Common myeloid progenitor, CD34-positive (primary cell): ENCODE data around the gene CACFD1. TPM values are rescaled to one million over a fixed set of nuclear protein-coding genes. Genes with fewer than 3 reads are reported as not detected.

Experiments used
- CTCF ChIA-PET: fragments of 350-600 bp; sonication (Branson Sonifier 250); formaldehyde crosslinking; loops from one replicate; lab custom pipeline; 2021; ENCODE audit warnings: antibody characterized with exemption; lab: Charles Lee
- POLR2A ChIA-PET: fragments of 350-600 bp; sonication (Branson Sonifier 250); formaldehyde crosslinking; loops from one replicate; lab custom pipeline; 2021; ENCODE audit warnings: antibody characterized with exemption; lab: Charles Lee
- DNase-seq, 3 donors: peaks; one replicate each; pipeline versions ENCODE4 v3.0.0 to v3.0.0-alpha.2; 2013
- H3K27ac ChIP-seq, 2 experiments: 1 replicate in 1 of 2; 2 replicates in 1 of 2; pipeline ENCODE4 v1.7.0; 2013; ENCODE audit warnings: inconsistent platforms in 2 of 2, low read length in 2 of 2, mild to moderate bottlenecking in 2 of 2, low read depth in 1 of 2, moderate library complexity in 1 of 2; ENCODE audit not compliant: severe bottlenecking in 2 of 2, insufficient read depth in 1 of 2, poor library complexity in 1 of 2
- H3K27me3 ChIP-seq, 5 experiments: replicated peaks in 2 of 5; 1 replicate in 3 of 5; 2 replicates in 2 of 5; pipeline versions ENCODE4 v1.6.1 to v1.7.0; 2013; ENCODE audit warnings: low read length in 4 of 5, mild to moderate bottlenecking in 2 of 5, moderate library complexity in 2 of 5, inconsistent platforms in 1 of 5; ENCODE audit not compliant: insufficient read depth in 5 of 5, control insufficient read depth in 4 of 5
- H3K36me3 ChIP-seq, 4 experiments: 1 replicate in 2 of 4; 2 replicates in 2 of 4; pipeline versions ENCODE4 v1.6.1 to v1.7.0; 2013; ENCODE audit warnings: low read length in 3 of 4, control low read depth in 1 of 4, mild to moderate bottlenecking in 1 of 4; ENCODE audit not compliant: control insufficient read depth in 4 of 4, insufficient read depth in 4 of 4
- H3K4me1 ChIP-seq, 4 experiments: 1 replicate in 3 of 4; 2 replicates in 1 of 4; pipeline versions ENCODE4 v1.6.1 to v1.7.1; 2013; ENCODE audit warnings: low read length in 3 of 4, mild to moderate bottlenecking in 3 of 4, control low read depth in 1 of 4, inconsistent platforms in 1 of 4, moderate library complexity in 1 of 4; ENCODE audit not compliant: control insufficient read depth in 4 of 4, insufficient read depth in 4 of 4; ENCODE audit errors: control extremely low read depth in 1 of 4
- H3K4me3 ChIP-seq, 7 experiments: 1 replicate in 4 of 7; 2 replicates in 3 of 7; pipeline versions ENCODE4 v1.5.1 to v1.7.0; 2013; ENCODE audit warnings: mild to moderate bottlenecking in 7 of 7, low read length in 6 of 7, moderate library complexity in 6 of 7, inconsistent platforms in 2 of 7, low read depth in 2 of 7, control low read depth in 1 of 7; ENCODE audit not compliant: insufficient read depth in 4 of 7, control insufficient read depth in 1 of 7; ENCODE audit errors: extremely low read depth in 1 of 7
- H3K9me3 ChIP-seq, 5 experiments: 1 replicate in 4 of 5; 2 replicates in 1 of 5; pipeline versions ENCODE4 v1.6.1 to v1.7.1; 2013; ENCODE audit warnings: low read length in 4 of 5, mild to moderate bottlenecking in 2 of 5, inconsistent platforms in 1 of 5, low read depth in 1 of 5, moderate library complexity in 1 of 5; ENCODE audit not compliant: control insufficient read depth in 4 of 5, insufficient read depth in 2 of 5; ENCODE audit errors: control extremely low read depth in 1 of 5
- WGBS: methylation state at CpG from one replicate; pipeline ENCODE4 v1.1.5; 2013; ENCODE audit not compliant: insufficient coverage; 5-methylcytosine and 5-hydroxymethylcytosine counted together
- polyA plus RNA-seq: library from polyadenylated mRNA; unstranded; fragments of 120-200 nt; gene quantifications from one replicate; pipeline ENCODE4 v1.2.1, GENCODE V29; 2013

CACFD1 gene
- 7.3 TPM for polyA plus RNA-seq

DNA sequence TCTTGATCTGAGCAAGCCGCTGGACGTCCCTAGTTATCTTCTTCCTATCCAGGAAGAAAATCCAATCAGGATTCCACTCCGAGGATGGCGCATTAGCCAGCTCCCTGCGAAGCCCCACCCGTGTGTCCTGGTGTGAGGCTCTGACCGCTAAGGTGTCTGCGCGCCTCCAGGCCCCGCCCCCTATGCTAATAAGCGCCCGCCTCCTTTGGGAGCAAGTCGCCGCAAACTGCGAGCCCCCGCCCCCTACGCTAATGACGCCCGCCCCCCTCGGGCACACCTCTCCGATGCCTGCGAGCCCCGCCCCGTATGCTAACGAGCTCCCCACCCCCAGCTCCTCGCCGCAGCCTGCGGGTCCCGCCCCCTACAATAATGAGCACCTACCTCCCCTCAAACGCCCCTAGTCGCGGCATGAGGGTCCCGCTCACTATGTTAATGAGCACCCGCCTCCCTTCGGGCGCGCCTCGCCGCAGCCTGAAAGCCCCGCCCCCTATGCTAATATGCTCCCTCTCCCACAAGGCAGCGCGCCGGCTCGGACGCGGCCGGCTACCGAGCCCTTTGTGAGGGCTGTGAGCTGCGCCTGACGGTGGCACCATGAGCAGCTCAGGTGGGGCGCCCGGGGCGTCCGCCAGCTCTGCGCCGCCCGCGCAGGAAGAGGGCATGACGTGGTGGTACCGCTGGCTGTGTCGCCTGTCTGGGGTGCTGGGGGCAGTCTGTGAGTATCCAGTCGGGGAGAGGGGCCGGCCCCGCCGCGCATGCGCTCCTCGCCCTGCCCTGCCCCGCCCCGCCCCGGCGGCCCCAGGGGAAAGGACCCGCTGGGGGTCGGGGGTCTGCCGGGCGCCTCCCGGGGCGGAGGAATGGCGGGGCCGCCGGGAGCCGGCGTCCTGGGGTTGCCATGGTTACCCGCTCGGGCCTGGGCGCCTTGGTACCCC is at the start of gene CACFD1:
CACFD1 (plus strand) TSS at position 503 of the 929 bp plus-strand sequence; CDS start at position 592, 89 bp downstream.
- no peaks in the 10 kb centered on the region for H3K9me3 ChIP-seq
- CTCF ChIA-PET = interaction anchor here (1.2 to 1.3 kb wide), 2 partner anchors 15 to 22 kb away, joined by 3 to 4 read pairs; no protein-coding TSS in a partner anchor

GRCh38 chr9:133415170-133415569 is 44.6 kb upstream of the CACFD1 start:
- ChIA-PET POLR2A (interaction anchor here (0.9 kb wide), 1 partner anchor 41 kb away, joined by 3 read pairs; no protein-coding TSS in a partner anchor), CTCF (interaction anchor here (1.2 to 2.7 kb wide), 3 partner anchors 58 to 74 kb away, joined by 3 to 7 read pairs (median 5); partner anchors contain the start of genes SURF1 and SURF2)
- no peaks in the 10 kb centered on the region for H3K9me3 ChIP-seq
- peaks cover 6 to 54% (median 38%) of the 10 kb centered on the region in 4 experiments for H3K36me3 ChIP-seq
- WGBS = no CpG with 5 or more reads among the region's 1 CpG
- peak overlapping the region in 1 of 7 experiments; percentile 94 for H3K4me3 ChIP-seq
- H3K4me1 ChIP-seq = peaks cover 14 to 35% (median 27%) of the 10 kb centered on the region in 4 experiments
- H3K27ac ChIP-seq = peak overlapping the region; percentile 2 to 52
- no peaks in the 10 kb centered on the region for H3K27me3 ChIP-seq
- peak in 2 of 3 donors; percentile 64 to 73 for DNase-seq

More for the DNA sequence above, at the start of gene CACFD1:
- peak within 1 kb of the TSS; percentile 33 to 66 for H3K27ac ChIP-seq
- peak; percentile 91 to 95 (median 93) for DNase-seq
- POLR2A ChIA-PET = no interaction called here
- H3K27me3 ChIP-seq = no peaks in the 10 kb centered on the region
- no peaks in the 10 kb centered on the region for H3K36me3 ChIP-seq
- under 1% methylated on average over 51 of the region's 86 CpGs for WGBS
- H3K4me3 ChIP-seq = peak within 1 kb of the TSS; percentile 63 to 82 (median 78)
- peaks cover 3 to 17% (median 16%) of the 10 kb centered on the region in 4 experiments for H3K4me1 ChIP-seq

- CTCF ChIA-PET = interaction anchor here (1.1 to 2.7 kb wide), 8 partner anchors 10 to 62 kb away, joined by 3 to 9 read pairs (median 4); partner anchors contain the start of genes STKLD1, SURF1 and SURF2
- POLR2A ChIA-PET = interaction anchor here (0.8 kb wide), 1 partner anchor 70 kb away, joined by 3 read pairs; the partner anchor contains the start of genes MED22 and RPL7A
- Histone ChIP-seq H3K9me3 (no peaks in the 10 kb centered on the region), H3K4me3 (peak within 1 kb of the TSS; percentile 83 to 95 (median 87)), H3K27me3 (no peaks in the 10 kb centered on the region), H3K27ac (peak within 1 kb of the TSS; percentile 84 to 93), H3K4me1 (peaks cover 14 to 35% (median 27%) of the 10 kb centered on the region in 4 experiments), H3K36me3 (peaks cover 6 to 31% (median 16%) of the 10 kb centered on the region in 4 experiments)
- under 1% methylated on average over 65 of the region's 75 CpGs for WGBS
- DNase-seq = peak; percentile 89 to 92 (median 90)
Observed at GRCh38 chr9:133417541-133418461, 42.0 kb upstream of the CACFD1 start, which contains the start of gene REXO4. TSS of gene REXO4 (minus strand) at chr9:133418010. CDS start at chr9:133417844, 166 bp downstream.

- 88% methylated on average over 13 of the region's 13 CpGs for WGBS
- Histone ChIP-seq H3K27ac (no peak overlapping the region), H3K27me3 (no peaks in the 10 kb centered on the region), H3K9me3 (no peaks in the 10 kb centered on the region), H3K36me3 (peaks cover 3 to 21% (median 7%) of the 10 kb centered on the region in 4 experiments), H3K4me3 (peak overlapping the region in 1 of 7 experiments; percentile 94), H3K4me1 (peaks cover 14 to 35% (median 27%) of the 10 kb centered on the region in 4 experiments)
- ChIA-PET POLR2A (no interaction called here), CTCF (interaction anchor here (1.2 to 1.3 kb wide), 2 partner anchors 9 to 11 kb away, joined by 3 read pairs; no protein-coding TSS in a partner anchor)
- DNase-seq = no peak
Observed at GRCh38 chr9:133419005-133419404, 40.8 kb upstream of the CACFD1 start.

DNA sequence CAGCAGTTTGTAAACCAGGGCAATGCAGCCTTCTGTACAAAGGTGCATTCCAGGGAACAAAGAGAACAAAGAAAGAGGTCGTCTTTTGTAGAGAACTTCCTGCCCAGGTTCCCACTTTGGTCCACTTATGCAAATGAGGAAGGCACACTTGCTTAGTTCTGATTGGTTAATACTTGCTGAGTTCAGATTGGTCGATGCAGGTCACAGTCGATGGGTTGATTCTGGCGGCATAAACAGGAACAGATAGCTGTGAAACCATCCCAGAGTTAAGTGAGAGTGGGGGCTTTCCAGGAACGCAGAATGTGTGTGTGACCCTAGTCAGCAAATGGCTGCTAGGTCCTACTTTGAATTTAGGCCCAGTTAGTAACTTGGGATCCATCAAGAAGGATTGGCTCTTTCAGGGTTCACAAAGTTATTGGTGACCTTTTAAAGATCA is 39.4 kb upstream of the CACFD1 start:
- H3K4me3 ChIP-seq = no peak overlapping the region
- DNase-seq = peak; percentile 46 to 73 (median 66)
- CTCF ChIA-PET = no interaction called here

More for the DNA sequence above, 39.4 kb upstream of the CACFD1 start:
- POLR2A ChIA-PET = no interaction called here
- H3K4me1 ChIP-seq = peaks cover 12 to 29% (median 21%) of the 10 kb centered on the region in 4 experiments
- peaks cover 0 to 8% (median 0%) of the 10 kb centered on the region in 4 experiments for H3K36me3 ChIP-seq
- no peak overlapping the region for H3K27ac ChIP-seq
- no peaks in the 10 kb centered on the region for H3K27me3 ChIP-seq
- WGBS = 75% methylated on average over 5 of the region's 5 CpGs
- no peaks in the 10 kb centered on the region for H3K9me3 ChIP-seq
